Measurements from ENCODE around the gene KRT6A. TPM values are rescaled to one million over a fixed set of nuclear protein-coding genes. Genes with fewer than 3 reads are reported as not detected.

The KRT6A gene
- total RNA-seq, 1 experiment from 2014 or later, result 55.9 TPM

GRCh38 chr12:52524241-52524897, 31.3 kb upstream of the KRT6A start:
- no peaks in the 10 kb centered on the region for H3K9me3 ChIP-seq (ENCODE audit: insufficient read depth, low read depth)
- ChIA-PET POLR2A (ENCODE audit: unreplicated experiment) (interaction anchor here (0.5 to 0.6 kb wide), 3 partner anchors 30 to 376 kb away, joined by 3 to 8 read pairs (median 4); no protein-coding TSS in a partner anchor), CTCF (interaction anchor here (0.6 to 1.3 kb wide), 3 partner anchors 14 to 83 kb away, joined by 3 to 4 read pairs (median 3); no protein-coding TSS in a partner anchor)
- H3K36me3 ChIP-seq (ENCODE audit: low read depth), result no peaks in the 10 kb centered on the region
- no peaks in the 10 kb centered on the region for H3K27me3 ChIP-seq (ENCODE audit: insufficient read depth, low read depth)
- intact Hi-C loops (cut with micrococcal nuclease; ENCODE audit: unreplicated experiment), result loop anchor here (5.0 to 10.0 kb wide), 3 partner anchors 127 to 450 kb away; no protein-coding TSS in a partner anchor
- H3F3A ChIP-seq (ENCODE audit: insufficient read depth, low read depth), result peaks cover 26% of the 10 kb centered on the region
- H4K20me1 ChIP-seq (ENCODE audit: insufficient read depth), result no peaks in the 10 kb centered on the region
- H3K9me2 ChIP-seq (ENCODE audit: insufficient read depth), result no peaks in the 10 kb centered on the region
- peaks cover 64% of the 10 kb centered on the region for H3K4me1 ChIP-seq (replicated peaks; ENCODE audit: insufficient read depth)
- no peak overlapping the region for H2AFZ ChIP-seq
- peak overlapping the region; percentile 79 for H3K4me2 ChIP-seq
- H3K4me3 ChIP-seq, result no peak overlapping the region
- 0 out of 2 replicates have a peak overlapping the region, but pooled peaks have one; percentile 4 for H3K27ac ChIP-seq
- DNase-seq, result no peak
- no TSS peak for BruUV-seq (replicated peaks)
- H3K79me2 ChIP-seq (ENCODE audit: low read depth), result no peaks in the 10 kb centered on the region
- TF ChIP-seq EZH2 (IDR thresholded peaks at IDR 0.05; ENCODE audit: low read depth) (no peak), CTCF (conservative IDR thresholded peaks at IDR 0.05) (no peak)

- Histone ChIP-seq H3K4me3 (no peak overlapping the region), H3K79me2 (ENCODE audit: low read depth) (no peaks in the 10 kb centered on the region)
- intact Hi-C loops (cut with micrococcal nuclease; ENCODE audit: unreplicated experiment), result loop anchor here (2.0 to 10.0 kb wide), 5 partner anchors 127 to 451 kb away; no protein-coding TSS in a partner anchor
Observed at GRCh38 chr12:52523824-52524223, 30.8 kb upstream of the KRT6A start.

More at GRCh38 chr12:52523824-52524223, 30.8 kb upstream of the KRT6A start:
- H3K36me3 ChIP-seq (ENCODE audit: low read depth), result no peaks in the 10 kb centered on the region
- no peaks in the 10 kb centered on the region for H3K9me2 ChIP-seq (ENCODE audit: insufficient read depth)
- TF ChIP-seq EZH2 (IDR thresholded peaks at IDR 0.05; ENCODE audit: low read depth) (no peak), CTCF (conservative IDR thresholded peaks at IDR 0.05) (no peak)
- BruUV-seq (replicated peaks), result no TSS peak
- H2AFZ ChIP-seq, result no peak overlapping the region
- no peaks in the 10 kb centered on the region for H3K9me3 ChIP-seq (ENCODE audit: insufficient read depth, low read depth)
- H3K4me2 ChIP-seq, result peak overlapping the region; percentile 79
- DNase-seq, result peak; percentile 70 to 78
- H3F3A ChIP-seq (ENCODE audit: insufficient read depth, low read depth), result peaks cover 26% of the 10 kb centered on the region
- no peaks in the 10 kb centered on the region for H4K20me1 ChIP-seq (ENCODE audit: insufficient read depth)
- H3K4me1 ChIP-seq (replicated peaks; ENCODE audit: insufficient read depth), result peaks cover 66% of the 10 kb centered on the region
- H3K27ac ChIP-seq, result peak overlapping the region; percentile 96; the same call in 1 of the 2 replicates
- ChIA-PET CTCF (interaction anchor here (0.6 to 1.3 kb wide), 3 partner anchors 59 to 128 kb away, joined by 3 to 4 read pairs (median 3); no protein-coding TSS in a partner anchor), POLR2A (ENCODE audit: unreplicated experiment) (interaction anchor here (0.5 to 0.6 kb wide), 4 partner anchors 29 to 422 kb away, joined by 3 to 8 read pairs (median 4); no protein-coding TSS in a partner anchor)
- H3K27me3 ChIP-seq (ENCODE audit: insufficient read depth, low read depth), result no peaks in the 10 kb centered on the region

All from PC-9 (cell line).